GM12873 (cell line): ENCODE data around the gene MOAP1.

Source experiments
- CTCF ChIP-seq: IDR thresholded peaks from 2 replicates; pipeline ENCODE4 v1.5.1; 2012; ENCODE audit warnings: low read depth, mild to moderate bottlenecking, moderate library complexity, low read length, control low read depth; ENCODE audit not compliant: insufficient read depth; ENCODE audit errors: missing control alignments

MOAP1 gene

GRCh38 chr14:93135399-93135798 is 49.3 kb downstream of the MOAP1 start:
- no peak for TF ChIP-seq CTCF

- no peak for TF ChIP-seq CTCF
Observed at GRCh38 chr14:93133464-93133863, 51.2 kb downstream of the MOAP1 start.

- peak; percentile 50 for TF ChIP-seq CTCF
Observed at GRCh38 chr14:93132472-93133065, 52.1 kb downstream of the MOAP1 start.
